Measurements from ENCODE around the gene NOX3. TPM values are rescaled to one million over a fixed set of nuclear protein-coding genes. Genes with fewer than 3 reads are reported as not detected.
"Not testable (repeated sequence)": the region's sequence is repeated elsewhere in the genome, so short reads cannot be mapped to it uniquely, and the experiment has no call there.

Gene NOX3
- total RNA-seq, 1 donor from 2014 or later, result not detected

- intact Hi-C loops (cut with DNase I), result no loop called here
- H3K36me3 ChIP-seq, result no peaks in the 10 kb centered on the region
Measured at GRCh38 chr6:155371230-155371629, 84.4 kb downstream of the NOX3 start.

GRCh38 chr6:155366325-155366724 is 89.3 kb downstream of the NOX3 start:
- H3K27ac ChIP-seq, result no peak overlapping the region
- intact Hi-C loops (cut with DNase I), result no loop called here
- H3K4me3 ChIP-seq, result no peak overlapping the region
- DNase-seq (no peak), ATAC-seq (no peak)
- no peaks in the 10 kb centered on the region for H3K36me3 ChIP-seq
- H3K9me3 ChIP-seq, result no peaks in the 10 kb centered on the region
- H3K4me1 ChIP-seq, result no peaks in the 10 kb centered on the region
- TF ChIP-seq CTCF (IDR thresholded peaks at IDR 0.05), result no peak
- no peaks in the 10 kb centered on the region for H3K27me3 ChIP-seq (ENCODE audit: low read depth)

More at GRCh38 chr6:155371230-155371629, 84.4 kb downstream of the NOX3 start:
- no peak for ATAC-seq
- Histone ChIP-seq H3K4me1 (no peaks in the 10 kb centered on the region), H3K27me3 (ENCODE audit: low read depth) (no peaks in the 10 kb centered on the region), H3K27ac (no peak overlapping the region), H3K9me3 (no peaks in the 10 kb centered on the region), H3K4me3 (no peak overlapping the region)
- TF ChIP-seq CTCF (IDR thresholded peaks at IDR 0.05), result no peak
- DNase-seq, result no peak

GRCh38 chr6:155364844-155365437 is 90.7 kb downstream of the NOX3 start:
- ATAC-seq, result peak in 1 of 2 donors; percentile 46
- TF ChIP-seq CTCF (IDR thresholded peaks at IDR 0.05), result no peak
- intact Hi-C loops (cut with DNase I), result no loop called here

GRCh38 chr6:155364021-155364420 is 91.6 kb downstream of the NOX3 start:
- intact Hi-C loops (cut with DNase I); H3K4me3 ChIP-seq; H3K27me3 ChIP-seq (ENCODE audit: low read depth); ATAC-seq; H3K36me3 ChIP-seq; DNase-seq; H3K27ac ChIP-seq; H3K4me1 ChIP-seq; H3K9me3 ChIP-seq: not testable (repeated sequence)

More at GRCh38 chr6:155364844-155365437, 90.7 kb downstream of the NOX3 start:
- H3K4me1 ChIP-seq, result no peaks in the 10 kb centered on the region
- no peaks in the 10 kb centered on the region for H3K27me3 ChIP-seq (ENCODE audit: low read depth)
- no peak overlapping the region for H3K4me3 ChIP-seq
- no peak overlapping the region for H3K27ac ChIP-seq
- no peak for DNase-seq
- no peaks in the 10 kb centered on the region for H3K9me3 ChIP-seq
- H3K36me3 ChIP-seq, result no peaks in the 10 kb centered on the region

GRCh38 chr6:155362968-155363632 is 92.5 kb downstream of the NOX3 start:
- H3K27me3 ChIP-seq (ENCODE audit: low read depth); H3K4me3 ChIP-seq; intact Hi-C loops (cut with DNase I); H3K4me1 ChIP-seq; H3K9me3 ChIP-seq; H3K27ac ChIP-seq; ATAC-seq; H3K36me3 ChIP-seq; DNase-seq: not testable (repeated sequence)

GRCh38 chr6:155354167-155354566 is 101.5 kb downstream of the NOX3 start:
- DNase-seq, result no peak
- H3K27me3 ChIP-seq (ENCODE audit: low read depth), result no peaks in the 10 kb centered on the region
- intact Hi-C loops (cut with DNase I), result no loop called here
- H3K4me1 ChIP-seq, result no peaks in the 10 kb centered on the region
- no peaks in the 10 kb centered on the region for H3K36me3 ChIP-seq
- no peak for TF ChIP-seq CTCF (IDR thresholded peaks at IDR 0.05)
- ATAC-seq, result no peak
- H3K27ac ChIP-seq, result no peak overlapping the region
- H3K9me3 ChIP-seq, result peaks cover 14% of the 10 kb centered on the region
- no peak overlapping the region for H3K4me3 ChIP-seq

Measured in lower lobe of right lung (tissue), 2 donors.